B cell (primary cell): ENCODE data around the gene AKT1.

Experiments
- CTCF ChIP-seq: fragments of 200-600 bp; IDR thresholded peaks from one replicate; pipeline ENCODE4 v1.8.0; 2022; ENCODE audit warnings: antibody characterized with exemption, mild to moderate bottlenecking
- EZH2 ChIP-seq: IDR thresholded peaks from 2 replicates; pipeline ENCODE4 v1.6.1; 2012; ENCODE audit warnings: borderline replicate concordance, low read depth, mild to moderate bottlenecking, moderate library complexity, low read length; ENCODE audit not compliant: insufficient read depth, poor library complexity, severe bottlenecking

GRCh38 chr14:104771918-104772706 lies 23.4 kb downstream of the AKT1 start:
- TF ChIP-seq CTCF (no peak), EZH2 (no peak)
